HL-60 (cell line): ENCODE results near the gene RAB18.
A peak's percentile ranks its signal among the peaks of the same experiment; 100 is the strongest.
"Not testable (repeated sequence)": the region's sequence is repeated elsewhere in the genome, so short reads cannot be mapped to it uniquely, and the experiment has no call there.

Experiments used
- DNase-seq, 2 experiments: peaks; one replicate each; pipeline ENCODE4 v3.0.0-alpha.2; 2010 to 2020; ENCODE audit warnings: low read depth in 1 of 2, low spot score in 1 of 2
- H3K27ac ChIP-seq: fragments of 250-450 bp; sonication (Bioruptor Pico); replicated peaks from 2 replicates; pipeline ENCODE4 v1.5.1; 2020; ENCODE audit warnings: mild to moderate bottlenecking, moderate library complexity
- H3K27me3 ChIP-seq: fragments of 250-450 bp; sonication (Bioruptor Pico); 2 replicates; pipeline ENCODE4 v1.5.1; 2021; ENCODE audit warnings: mild to moderate bottlenecking, moderate library complexity; ENCODE audit not compliant: insufficient read depth, poor library complexity, severe bottlenecking
- H3K4me3 ChIP-seq: replicated peaks from 2 replicates; pipeline ENCODE4 v1.5.1; 2011; ENCODE audit warnings: mild to moderate bottlenecking, control low read depth, low read length; ENCODE audit not compliant: insufficient read depth
- GABPA ChIP-seq: IDR thresholded peaks from 2 replicates; pipeline ENCODE4 v1.6.1; 2012; ENCODE audit warnings: low read depth
- POLR2AphosphoS5 ChIP-seq: IDR thresholded peaks from 2 replicates; pipeline ENCODE4 v1.6.1; 2012; ENCODE audit warnings: low read depth
- SPI1 ChIP-seq: IDR thresholded peaks from 2 replicates; pipeline ENCODE4 v1.6.1; 2012; ENCODE audit warnings: low read depth, mild to moderate bottlenecking, borderline replicate concordance
- TF ChIP-seq, protein P1 (sequence below): IDR thresholded peaks from 2 replicates; pipeline ENCODE4 v1.6.1; 2012; ENCODE audit warnings: low read depth; ENCODE audit not compliant: insufficient replicate concordance
- TF ChIP-seq, protein P2 (sequence below): IDR thresholded peaks from one replicate; pipeline ENCODE4 v1.5.1; 2011; ENCODE audit warnings: low read length, control low read depth, inconsistent platforms; ENCODE audit not compliant: insufficient read depth

RAB18 gene

DNA sequence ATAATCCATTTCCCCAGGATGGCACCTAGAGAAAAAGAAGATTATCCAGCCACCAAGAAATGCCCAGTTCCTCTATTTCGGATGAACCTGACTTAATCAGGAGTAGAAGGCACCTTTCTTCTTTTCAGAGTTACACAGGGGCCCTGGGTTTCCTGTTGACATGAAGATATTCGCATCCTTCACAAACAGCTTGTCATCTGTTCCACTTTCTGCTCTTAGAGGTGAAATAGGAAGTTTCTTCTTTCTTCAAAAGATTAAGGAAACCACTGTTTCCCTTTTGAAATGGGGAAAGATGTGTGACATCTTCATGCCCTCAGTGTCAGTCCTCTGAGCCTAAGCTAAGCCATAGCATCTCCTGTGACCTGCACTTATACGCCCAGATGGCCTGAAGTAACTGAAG, 39.1 kb upstream of the RAB18 start:
- H3K4me3 ChIP-seq: no peak overlapping the region
- H3K27me3 ChIP-seq: no peaks in the 10 kb centered on the region
- peak overlapping the region; percentile 50 for H3K27ac ChIP-seq
- DNase-seq: peak in 1 of 2 experiments; percentile 76
- TF ChIP-seq, protein P1, sequence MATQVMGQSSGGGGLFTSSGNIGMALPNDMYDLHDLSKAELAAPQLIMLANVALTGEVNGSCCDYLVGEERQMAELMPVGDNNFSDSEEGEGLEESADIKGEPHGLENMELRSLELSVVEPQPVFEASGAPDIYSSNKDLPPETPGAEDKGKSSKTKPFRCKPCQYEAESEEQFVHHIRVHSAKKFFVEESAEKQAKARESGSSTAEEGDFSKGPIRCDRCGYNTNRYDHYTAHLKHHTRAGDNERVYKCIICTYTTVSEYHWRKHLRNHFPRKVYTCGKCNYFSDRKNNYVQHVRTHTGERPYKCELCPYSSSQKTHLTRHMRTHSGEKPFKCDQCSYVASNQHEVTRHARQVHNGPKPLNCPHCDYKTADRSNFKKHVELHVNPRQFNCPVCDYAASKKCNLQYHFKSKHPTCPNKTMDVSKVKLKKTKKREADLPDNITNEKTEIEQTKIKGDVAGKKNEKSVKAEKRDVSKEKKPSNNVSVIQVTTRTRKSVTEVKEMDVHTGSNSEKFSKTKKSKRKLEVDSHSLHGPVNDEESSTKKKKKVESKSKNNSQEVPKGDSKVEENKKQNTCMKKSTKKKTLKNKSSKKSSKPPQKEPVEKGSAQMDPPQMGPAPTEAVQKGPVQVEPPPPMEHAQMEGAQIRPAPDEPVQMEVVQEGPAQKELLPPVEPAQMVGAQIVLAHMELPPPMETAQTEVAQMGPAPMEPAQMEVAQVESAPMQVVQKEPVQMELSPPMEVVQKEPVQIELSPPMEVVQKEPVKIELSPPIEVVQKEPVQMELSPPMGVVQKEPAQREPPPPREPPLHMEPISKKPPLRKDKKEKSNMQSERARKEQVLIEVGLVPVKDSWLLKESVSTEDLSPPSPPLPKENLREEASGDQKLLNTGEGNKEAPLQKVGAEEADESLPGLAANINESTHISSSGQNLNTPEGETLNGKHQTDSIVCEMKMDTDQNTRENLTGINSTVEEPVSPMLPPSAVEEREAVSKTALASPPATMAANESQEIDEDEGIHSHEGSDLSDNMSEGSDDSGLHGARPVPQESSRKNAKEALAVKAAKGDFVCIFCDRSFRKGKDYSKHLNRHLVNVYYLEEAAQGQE: no peak
- TF ChIP-seq SPI1: peak; percentile 81

DNA sequence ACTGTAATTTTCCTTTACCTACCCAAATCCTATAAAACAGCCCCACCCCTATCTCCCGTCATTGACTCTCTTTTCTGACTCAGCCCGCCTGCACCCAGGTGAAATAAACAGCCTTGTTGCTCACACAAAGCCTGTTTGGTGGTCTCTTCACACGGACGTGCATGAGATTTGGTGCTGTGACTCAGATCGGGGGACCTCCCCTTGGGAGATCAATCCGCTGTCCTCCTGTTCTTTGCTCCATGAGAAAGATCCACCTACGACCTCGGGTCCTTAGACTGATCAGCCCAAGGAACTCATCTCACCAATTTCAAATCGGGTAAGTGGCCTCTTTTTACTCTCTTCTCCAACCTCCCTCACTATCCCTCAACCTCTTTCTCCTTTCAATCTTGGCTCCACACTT, 38.5 kb upstream of the RAB18 start:
- H3K4me3 ChIP-seq, H3K27me3 ChIP-seq: not testable (repeated sequence)
- peak overlapping the region; percentile 50 for H3K27ac ChIP-seq

DNA sequence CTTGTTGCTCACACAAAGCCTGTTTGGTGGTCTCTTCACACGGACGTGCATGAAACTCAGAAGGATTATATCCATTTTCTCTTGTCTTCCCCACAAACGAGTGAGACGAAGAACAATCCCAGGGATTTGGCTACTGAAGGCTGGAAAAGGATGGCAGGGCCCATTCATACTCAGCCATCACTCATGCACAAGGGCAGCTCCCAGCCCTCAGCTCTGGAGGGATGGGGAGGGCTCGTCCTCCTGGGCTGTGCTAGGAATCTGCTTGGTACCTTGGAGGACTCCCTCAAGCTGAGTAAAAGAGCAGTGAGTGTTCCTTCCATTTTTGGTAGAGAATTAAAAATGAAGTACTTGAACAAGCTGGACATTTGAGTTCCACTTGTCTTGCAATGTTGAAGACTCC, 33.2 kb upstream of the RAB18 start:
- TF ChIP-seq, protein P1: no peak
- TF ChIP-seq GABPA: no peak
- TF ChIP-seq POLR2AphosphoS5: no peak
- TF ChIP-seq SPI1: no peak
- TF ChIP-seq, protein P2, sequence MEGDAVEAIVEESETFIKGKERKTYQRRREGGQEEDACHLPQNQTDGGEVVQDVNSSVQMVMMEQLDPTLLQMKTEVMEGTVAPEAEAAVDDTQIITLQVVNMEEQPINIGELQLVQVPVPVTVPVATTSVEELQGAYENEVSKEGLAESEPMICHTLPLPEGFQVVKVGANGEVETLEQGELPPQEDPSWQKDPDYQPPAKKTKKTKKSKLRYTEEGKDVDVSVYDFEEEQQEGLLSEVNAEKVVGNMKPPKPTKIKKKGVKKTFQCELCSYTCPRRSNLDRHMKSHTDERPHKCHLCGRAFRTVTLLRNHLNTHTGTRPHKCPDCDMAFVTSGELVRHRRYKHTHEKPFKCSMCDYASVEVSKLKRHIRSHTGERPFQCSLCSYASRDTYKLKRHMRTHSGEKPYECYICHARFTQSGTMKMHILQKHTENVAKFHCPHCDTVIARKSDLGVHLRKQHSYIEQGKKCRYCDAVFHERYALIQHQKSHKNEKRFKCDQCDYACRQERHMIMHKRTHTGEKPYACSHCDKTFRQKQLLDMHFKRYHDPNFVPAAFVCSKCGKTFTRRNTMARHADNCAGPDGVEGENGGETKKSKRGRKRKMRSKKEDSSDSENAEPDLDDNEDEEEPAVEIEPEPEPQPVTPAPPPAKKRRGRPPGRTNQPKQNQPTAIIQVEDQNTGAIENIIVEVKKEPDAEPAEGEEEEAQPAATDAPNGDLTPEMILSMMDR: no peak
- DNase-seq: no peak
- H3K27ac ChIP-seq: no peak overlapping the region

More for the DNA sequence above, 38.5 kb upstream of the RAB18 start:
- DNase-seq: not testable (repeated sequence)

DNA sequence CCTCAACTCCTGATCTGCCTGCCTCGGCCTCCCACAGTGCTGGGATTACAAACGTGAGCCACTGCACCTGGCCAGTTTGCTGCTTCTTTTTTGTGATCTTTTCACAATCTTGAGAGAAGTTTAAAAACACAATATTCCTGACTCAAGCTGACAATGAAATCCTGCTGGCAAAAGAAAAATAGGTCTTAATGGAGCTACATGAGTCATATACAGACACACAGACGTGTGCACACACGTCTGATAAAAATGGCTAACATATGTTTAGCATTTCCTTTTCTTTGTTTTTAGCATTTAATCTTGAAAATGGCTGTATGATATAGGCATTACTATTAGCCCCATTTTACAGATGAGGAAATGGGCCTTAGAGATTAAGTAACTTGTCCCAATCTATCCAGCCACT, 29.4 kb upstream of the RAB18 start:
- TF ChIP-seq, protein P1: no peak
- TF ChIP-seq GABPA (no peak), POLR2AphosphoS5 (no peak), SPI1 (no peak)
- TF ChIP-seq, protein P2: no peak
- Histone ChIP-seq H3K4me3 (no peak overlapping the region), H3K27me3 (no peaks in the 10 kb centered on the region), H3K27ac (no peak overlapping the region)
- no peak for DNase-seq

More for the DNA sequence above, 33.2 kb upstream of the RAB18 start:
- Histone ChIP-seq H3K27me3 (no peaks in the 10 kb centered on the region), H3K4me3 (no peak overlapping the region)
